K562 (cell line): ENCODE measurements around the gene CRYBB1. TPM values are rescaled to one million over a fixed set of nuclear protein-coding genes. Genes with fewer than 3 reads are reported as not detected.

Experiments used
- ARNT ChIP-seq, 2 experiments: fragments of 450-650 bp; IDR thresholded peaks; 2 replicates each; pipeline ENCODE4 v1.6.1; 2016; ENCODE audit warnings: mild to moderate bottlenecking in 1 of 2
- BHLHE40 ChIP-seq: IDR thresholded peaks from 2 replicates; pipeline ENCODE4 v1.6.1; 2011; ENCODE audit warnings: low read length, improper control_type of control experiment
- KDM5B ChIP-seq: fragments of 200-600 bp; sonication (generic); IDR thresholded peaks from 2 replicates; pipeline ENCODE4 v1.6.1; 2012; ENCODE audit warnings: low read depth, mild to moderate bottlenecking, moderate library complexity, low read length, control low read depth, inconsistent platforms; ENCODE audit not compliant: insufficient replicate concordance
- REST ChIP-seq, 2 experiments: fragments of 450-650 bp; formaldehyde crosslinking in 1 of 2; IDR thresholded peaks; 2 replicates each; pipeline versions ENCODE4 v1.4.0 to v1.6.1; 2014 to 2020; ENCODE audit warnings: mild to moderate bottlenecking in 2 of 2, borderline replicate concordance in 1 of 2, low read depth in 1 of 2
- SRSF1 ChIP-seq: fragments of 200-400 bp; formaldehyde crosslinking; IDR thresholded peaks from 2 replicates; pipeline ENCODE4 v1.6.1; 2017; ENCODE audit warnings: mild to moderate bottlenecking, low read depth, low read length, moderate library complexity
- SRSF7 ChIP-seq: fragments of 200-400 bp; formaldehyde crosslinking; optimal IDR thresholded peaks from 2 replicates; pipeline ENCODE3; 2017; ENCODE audit warnings: mild to moderate bottlenecking, low read depth, low read length
- ZBTB7A ChIP-seq: IDR thresholded peaks from 2 replicates; pipeline ENCODE4 v1.6.1; 2011; ENCODE audit warnings: low read depth, mild to moderate bottlenecking, low read length, moderate library complexity, borderline replicate concordance; ENCODE audit not compliant: control insufficient read depth
- ZNF121 ChIP-seq: sonication (generic); formaldehyde crosslinking; conservative IDR thresholded peaks from 2 replicates; pipeline ENCODE4 v1.8.0; 2022; ENCODE audit warnings: missing genetic modification reagents
- ZNF224 ChIP-seq: sonication (generic); formaldehyde crosslinking; IDR thresholded peaks from 2 replicates; pipeline ENCODE4 v1.8.0; 2022; ENCODE audit warnings: mild to moderate bottlenecking, missing genetic modification reagents
- ZNF384 ChIP-seq: IDR thresholded peaks from 2 replicates; pipeline ENCODE4 v1.6.1; 2012; ENCODE audit warnings: low read depth, low read length, improper control_type of control experiment
- ZNF407 ChIP-seq: fragments of 450-650 bp; IDR thresholded peaks from 2 replicates; pipeline ENCODE4 v1.6.1; 2016; ENCODE audit warnings: low read depth
- polyA plus RNA-seq, 8 experiments: library from polyadenylated mRNA; depleted of rRNA in 4 of 8; stranded (reverse) in 5 of 8; unstranded in 3 of 8; fragments of >200 nt; fragmentation: Nextera tagmentation in 2 of 8; fragmentation: Illumina TruSeq in 1 of 8; extraction: Ambion mirVana in 2 of 8; extraction: Trizol in 1 of 8; gene quantifications; 2 replicates each; pipeline versions ENCODE4 v1.2.1 to v1.2.3, GENCODE V29; 2011 to 2014; ENCODE audit warnings: inconsistent platforms in 1 of 8, missing spikeins in 1 of 8
- total RNA-seq, 7 experiments: library from RNA; depleted of rRNA in 6 of 7; stranded (reverse); fragments of >200 nt in 6 of 7; fragmentation: Illumina TruSeq in 2 of 7; extraction: Trizol in 2 of 7; gene quantifications; 2 replicates each; pipeline versions ENCODE4 v1.2.1 to v1.2.3, GENCODE V29; 2011 to 2021; ENCODE audit warnings: low replicate concordance in 1 of 7

CRYBB1 gene
- total and polyA plus RNA-seq, 9 of the 15 experiments (the other 6 are each of a cell fraction or from before 2014, with no cell fraction given): 0.16 to 0.45 (median 0.33) TPM; not detected in 2

- TF ChIP-seq ZNF384 (peak; percentile 38; the same call in 1 of the 2 replicates), ZNF407 (no peak), REST (IDR thresholded peaks at IDR 0.05; ENCODE audit: borderline replicate concordance) (no peak), REST (CRISPR knock-in tag; IDR thresholded peaks at IDR 0.05; ENCODE audit: low read depth) (no peak), ARNT (IDR thresholded peaks at IDR 0.05) (no peak), ZBTB7A (no peak), ZNF121 (CRISPR knock-in tag) (no peak), ZNF224 (CRISPR knock-in tag) (no peak), BHLHE40 (peak; percentile 33; the same call in 1 of the 2 replicates), SRSF7 (no peak), SRSF1 (no peak), KDM5B (peak; percentile 3)
Observed at GRCh38 chr22:26643418-26644100, 25.7 kb upstream of the CRYBB1 start (continued).
